HEK293T (cell line): Measurements from ENCODE around the gene LCN1.

ENCODE experiments used
- CTCF ChIA-PET: fragments of 350-600 bp; formaldehyde crosslinking; extraction: SDS; loops from one replicate; lab custom pipeline; 2021; ENCODE audit warnings: antibody characterized with exemption, inconsistent platforms; lab: Yijun Ruan, JAX
- POLR2A ChIA-PET: fragments of 350-600 bp; formaldehyde crosslinking; extraction: SDS; loops from one replicate; lab custom pipeline; 2020; ENCODE audit warnings: antibody characterized with exemption, inconsistent platforms; lab: Yijun Ruan, JAX
- DNase-seq: peaks from one replicate; pipeline ENCODE4 v3.0.0; 2012; ENCODE audit warnings: mixed read lengths; ENCODE audit errors: extremely low spot score
- ARNT ChIP-seq: fragments of 450-650 bp; IDR thresholded peaks from 2 replicates; pipeline ENCODE4 v1.6.1; 2017; ENCODE audit warnings: mild to moderate bottlenecking
- BHLHE40 ChIP-seq: fragments of 450-650 bp; IDR thresholded peaks from 2 replicates; pipeline ENCODE4 v1.6.1; 2016; ENCODE audit warnings: mild to moderate bottlenecking, moderate library complexity, borderline replicate concordance
- CTBP1 ChIP-seq: fragments of 450-650 bp; IDR thresholded peaks from 2 replicates; pipeline ENCODE4 v1.6.1; 2016; ENCODE audit warnings: borderline replicate concordance
- ELF4 ChIP-seq: fragments of 450-650 bp; IDR thresholded peaks from 2 replicates; pipeline ENCODE4 v1.6.1; 2017; ENCODE audit warnings: antibody characterized with exemption
- FOXA1 ChIP-seq: fragments of 450-650 bp; IDR thresholded peaks from 2 replicates; pipeline ENCODE4 v1.6.1; 2016; ENCODE audit warnings: mild to moderate bottlenecking
- FOXK2 ChIP-seq: fragments of 450-650 bp; IDR thresholded peaks from 2 replicates; pipeline ENCODE4 v1.6.1; 2016; ENCODE audit warnings: mild to moderate bottlenecking
- FOXM1 ChIP-seq: fragments of 450-650 bp; IDR thresholded peaks from 2 replicates; pipeline ENCODE4 v1.6.1; 2017; ENCODE audit warnings: mild to moderate bottlenecking, borderline replicate concordance
- HDGF ChIP-seq: fragments of 450-650 bp; IDR thresholded peaks from 2 replicates; pipeline ENCODE4 v1.6.1; 2017; ENCODE audit warnings: antibody characterized with exemption, borderline replicate concordance
- L3MBTL2 ChIP-seq: fragments of 450-650 bp; conservative IDR thresholded peaks from 2 replicates; pipeline ENCODE4 v1.6.1; 2016; ENCODE audit warnings: mild to moderate bottlenecking
- LEF1 ChIP-seq: fragments of 450-650 bp; IDR thresholded peaks from 2 replicates; pipeline ENCODE4 v1.6.1; 2017; ENCODE audit warnings: mild to moderate bottlenecking, borderline replicate concordance
- NFRKB ChIP-seq: fragments of 450-650 bp; IDR thresholded peaks from 2 replicates; pipeline ENCODE4 v1.6.1; 2016; ENCODE audit warnings: mild to moderate bottlenecking, moderate library complexity
- SP1 ChIP-seq: fragments of 450-650 bp; IDR thresholded peaks from 2 replicates; pipeline ENCODE4 v1.6.1; 2017
- SUZ12 ChIP-seq: fragments of 450-650 bp; IDR thresholded peaks from 2 replicates; pipeline ENCODE4 v1.6.1; 2016; ENCODE audit warnings: mild to moderate bottlenecking
- TARDBP ChIP-seq: fragments of 450-650 bp; IDR thresholded peaks from 2 replicates; pipeline ENCODE4 v1.6.1; 2016
- ZNF384 ChIP-seq: fragments of 450-650 bp; IDR thresholded peaks from 2 replicates; pipeline ENCODE4 v1.6.1; 2016
- TF ChIP-seq, protein P1 (sequence below): fragments of 450-650 bp; IDR thresholded peaks from 2 replicates; pipeline ENCODE4 v1.6.1; 2016

The LCN1 gene

DNA sequence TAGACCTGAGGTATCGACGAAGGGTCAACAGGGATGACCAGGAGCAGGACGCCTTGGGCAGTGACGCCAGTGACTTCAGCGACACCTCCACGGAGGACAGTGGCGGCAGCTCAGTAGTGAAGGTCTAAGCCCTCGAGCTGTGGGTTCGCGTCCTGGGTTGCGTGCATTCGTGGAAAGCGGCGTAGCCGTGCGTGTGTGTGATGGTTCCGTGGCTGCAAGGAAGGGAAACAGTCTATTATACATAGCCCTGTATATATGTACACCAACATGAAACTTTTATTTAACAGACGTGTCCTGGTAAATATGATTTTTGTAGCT lies 33.3 kb upstream of the LCN1 start:
- CTCF ChIA-PET, result no interaction called here
- DNase-seq, result no peak
- POLR2A ChIA-PET, result no interaction called here
- no peak for TF ChIP-seq LEF1
- TF ChIP-seq FOXM1, result no peak
- TF ChIP-seq SP1, result no peak
- no peak for TF ChIP-seq FOXK2
- no peak for TF ChIP-seq ELF4
- no peak for TF ChIP-seq CTBP1
- TF ChIP-seq ZNF384, result no peak
- no peak for TF ChIP-seq SUZ12

- TF ChIP-seq ARNT (no peak), SUZ12 (no peak), FOXM1 (no peak), ZNF384 (no peak), LEF1 (no peak), NFRKB (no peak), FOXK2 (no peak), HDGF (no peak), L3MBTL2 (no peak), FOXA1 (no peak), ELF4 (no peak), SP1 (no peak), CTBP1 (no peak), TARDBP (no peak), BHLHE40 (no peak)
- TF ChIP-seq, protein P1, sequence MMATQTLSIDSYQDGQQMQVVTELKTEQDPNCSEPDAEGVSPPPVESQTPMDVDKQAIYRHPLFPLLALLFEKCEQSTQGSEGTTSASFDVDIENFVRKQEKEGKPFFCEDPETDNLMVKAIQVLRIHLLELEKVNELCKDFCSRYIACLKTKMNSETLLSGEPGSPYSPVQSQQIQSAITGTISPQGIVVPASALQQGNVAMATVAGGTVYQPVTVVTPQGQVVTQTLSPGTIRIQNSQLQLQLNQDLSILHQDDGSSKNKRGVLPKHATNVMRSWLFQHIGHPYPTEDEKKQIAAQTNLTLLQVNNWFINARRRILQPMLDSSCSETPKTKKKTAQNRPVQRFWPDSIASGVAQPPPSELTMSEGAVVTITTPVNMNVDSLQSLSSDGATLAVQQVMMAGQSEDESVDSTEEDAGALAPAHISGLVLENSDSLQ, result no peak
- ChIA-PET CTCF (no interaction called here), POLR2A (no interaction called here)
- DNase-seq, result no peak
Measured at GRCh38 chr9:135488527-135488926, 32.7 kb upstream of the LCN1 start.

- ChIA-PET POLR2A (no interaction called here), CTCF (no interaction called here)
- no peak for DNase-seq
- TF ChIP-seq BHLHE40 (no peak), SUZ12 (no peak), FOXA1 (no peak), FOXM1 (no peak), ZNF384 (no peak), SP1 (no peak), FOXK2 (no peak), HDGF (no peak), TARDBP (no peak)
- TF ChIP-seq, protein P1, result no peak
Measured at GRCh38 chr9:135489188-135489906, 31.9 kb upstream of the LCN1 start.

DNA sequence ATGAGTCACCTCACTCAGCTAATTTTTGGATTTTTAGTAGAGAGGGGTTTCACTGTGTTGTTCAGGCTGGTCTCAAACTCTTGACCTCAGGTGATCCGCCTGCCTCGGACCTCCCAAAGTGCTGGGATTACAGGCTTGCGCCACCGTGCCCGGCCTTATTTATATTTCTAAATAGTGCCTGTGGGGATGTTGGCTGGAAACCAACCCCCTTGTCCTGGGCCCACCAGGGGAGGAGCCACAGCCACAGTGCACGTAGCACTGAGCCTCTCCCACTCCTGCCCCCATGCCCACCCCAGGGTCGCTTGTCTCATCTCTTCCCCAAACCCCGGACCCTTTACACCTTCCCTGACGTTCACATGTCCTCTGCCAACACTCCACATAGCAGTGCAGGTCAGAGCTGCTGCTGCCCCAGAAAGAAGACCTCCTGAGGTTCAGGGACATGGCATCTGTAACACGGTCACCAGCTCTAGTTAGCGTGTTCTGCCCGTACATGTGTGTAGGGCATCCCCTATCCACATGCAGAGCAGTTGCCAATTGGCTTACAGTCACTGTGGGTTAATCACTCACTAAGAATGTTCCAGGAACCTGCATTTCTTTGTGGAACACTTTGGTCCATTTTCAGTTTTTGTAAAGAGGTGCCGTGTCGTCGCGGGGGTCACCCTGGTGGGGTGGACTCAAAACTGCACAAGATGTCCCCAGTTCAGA lies 30.9 kb upstream of the LCN1 start:
- ChIA-PET CTCF (no interaction called here), POLR2A (interaction anchor here (1.0 kb wide), 1 partner anchor 9 kb away, joined by 4 read pairs; a partner anchor contains a TSS)
- DNase-seq, result no peak
- TF ChIP-seq ELF4, result no peak
- TF ChIP-seq SP1, result no peak
- no peak for TF ChIP-seq L3MBTL2
- no peak for TF ChIP-seq FOXM1
- TF ChIP-seq FOXA1, result no peak
- no peak for TF ChIP-seq HDGF
- no peak for TF ChIP-seq CTBP1
- no peak for TF ChIP-seq ZNF384
- TF ChIP-seq TARDBP, result no peak
- TF ChIP-seq BHLHE40, result no peak
- TF ChIP-seq LEF1, result no peak
- no peak for TF ChIP-seq ARNT
- TF ChIP-seq NFRKB, result no peak

- ChIA-PET CTCF (interaction anchor here (0.6 kb wide), 1 partner anchor 306 kb away, joined by 3 read pairs; no protein-coding TSS in a partner anchor), POLR2A (interaction anchor here (1.0 kb wide), 1 partner anchor 9 kb away, joined by 4 read pairs; a partner anchor contains a TSS)
- DNase-seq, result no peak
- TF ChIP-seq ZNF384, result no peak
- TF ChIP-seq, protein P1, result no peak
- no peak for TF ChIP-seq L3MBTL2
- no peak for TF ChIP-seq FOXM1
- no peak for TF ChIP-seq SUZ12
- no peak for TF ChIP-seq NFRKB
- TF ChIP-seq ELF4, result no peak
- TF ChIP-seq TARDBP, result no peak
- no peak for TF ChIP-seq SP1
- no peak for TF ChIP-seq FOXK2
- TF ChIP-seq FOXA1, result no peak
Measured at GRCh38 chr9:135490980-135491464, 30.2 kb upstream of the LCN1 start.

- no peak for TF ChIP-seq L3MBTL2
- no peak for TF ChIP-seq SUZ12
- no peak for TF ChIP-seq FOXM1
- TF ChIP-seq BHLHE40, result no peak
- no peak for TF ChIP-seq FOXK2
- no peak for TF ChIP-seq CTBP1
- TF ChIP-seq ELF4, result no peak
- TF ChIP-seq HDGF, result no peak
- no peak for TF ChIP-seq LEF1
- ChIA-PET CTCF (interaction anchor here (0.6 kb wide), 1 partner anchor 306 kb away, joined by 3 read pairs; no protein-coding TSS in a partner anchor), POLR2A (no interaction called here)
- DNase-seq, result no peak
Measured at GRCh38 chr9:135491764-135492163, 29.5 kb upstream of the LCN1 start.
